BLaER1 (cell line): ENCODE measurements around the gene SIAH2.
"Not testable (repeated sequence)": the region's sequence is repeated elsewhere in the genome, so short reads cannot be mapped to it uniquely, and the experiment has no call there.

ENCODE experiments used
- H3K27ac ChIP-seq: shearing (Covaris generic); formaldehyde crosslinking; 2 replicates; pipeline ENCODE4 v1.8.1; 2022
- H3K27me3 ChIP-seq: shearing (Covaris generic); formaldehyde crosslinking; 2 replicates; pipeline ENCODE4 v1.8.1; 2022
- H3K36me3 ChIP-seq: shearing (Covaris generic); formaldehyde crosslinking; 2 replicates; pipeline ENCODE4 v1.8.1; 2022
- H3K4me1 ChIP-seq: shearing (Covaris generic); formaldehyde crosslinking; 2 replicates; pipeline ENCODE4 v1.8.1; 2022
- H3K4me2 ChIP-seq: shearing (Covaris generic); formaldehyde crosslinking; 2 replicates; pipeline ENCODE4 v1.8.1; 2022
- H3K4me3 ChIP-seq: shearing (Covaris generic); formaldehyde crosslinking; 2 replicates; pipeline ENCODE4 v1.8.1; 2022
- H3K9ac ChIP-seq: shearing (Covaris generic); formaldehyde crosslinking; 2 replicates; pipeline ENCODE4 v1.8.1; 2022
- H3K9me3 ChIP-seq: shearing (Covaris generic); formaldehyde crosslinking; 2 replicates; pipeline ENCODE4 v1.8.1; 2022
- H4K20me1 ChIP-seq: shearing (Covaris generic); formaldehyde crosslinking; 2 replicates; pipeline ENCODE4 v1.8.1; 2022
- Cebpa-rat ChIP-seq: shearing (Covaris generic); IDR thresholded peaks from 2 replicates; pipeline ENCODE4 v1.8.1; 2022

SIAH2 gene

GRCh38 chr3:150763122-150763840 is at the start of gene SIAH2:
TSS of gene SIAH2 (minus strand) at chr3:150763169. CDS start at chr3:150762849, 320 bp downstream.
- H3K9me3 ChIP-seq = no peaks in the 10 kb centered on the region
- H3K4me1 ChIP-seq = peaks cover 45% of the 10 kb centered on the region
- peak; percentile 72 for TF ChIP-seq Cebpa-rat
- peaks cover 45% of the 10 kb centered on the region for H4K20me1 ChIP-seq
- H3K9ac ChIP-seq = peak within 1 kb of the TSS; percentile 97
- peak within 1 kb of the TSS; percentile 98 for H3K4me3 ChIP-seq
- H3K4me2 ChIP-seq = peak within 1 kb of the TSS; percentile 92
- no peaks in the 10 kb centered on the region for H3K27me3 ChIP-seq
- peaks cover 14% of the 10 kb centered on the region for H3K36me3 ChIP-seq
- H3K27ac ChIP-seq = peak within 1 kb of the TSS; percentile 97

- no peaks in the 10 kb centered on the region for H4K20me1 ChIP-seq
- no peaks in the 10 kb centered on the region for H3K4me1 ChIP-seq
- H3K4me3 ChIP-seq = no peak overlapping the region
- H3K9me3 ChIP-seq = no peaks in the 10 kb centered on the region
- no peak overlapping the region for H3K27ac ChIP-seq
- no peaks in the 10 kb centered on the region for H3K27me3 ChIP-seq
- TF ChIP-seq Cebpa-rat = no peak
- no peak overlapping the region for H3K9ac ChIP-seq
- no peaks in the 10 kb centered on the region for H3K36me3 ChIP-seq
- H3K4me2 ChIP-seq = no peak overlapping the region
Measured at GRCh38 chr3:150811984-150812383, 49.0 kb upstream of the SIAH2 start.

DNA sequence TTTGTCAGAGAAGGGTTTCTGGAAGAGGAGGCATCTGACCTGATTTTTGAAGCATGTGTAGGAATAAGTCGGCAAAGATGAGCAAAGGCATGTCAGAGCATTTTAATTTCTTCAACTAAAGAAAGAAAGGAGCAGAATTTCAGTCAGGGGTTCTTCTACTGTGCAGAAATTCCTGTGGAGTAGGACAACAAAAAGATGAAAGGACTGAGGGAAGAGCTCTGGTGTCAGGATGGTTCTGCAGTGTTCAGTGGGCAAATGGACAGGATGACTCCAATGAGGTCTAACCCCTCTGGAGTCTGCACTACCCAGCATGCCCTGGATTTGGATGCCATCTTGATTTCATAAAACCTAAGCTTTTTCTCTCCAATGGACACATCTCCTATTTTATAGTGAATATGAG is 47.7 kb upstream of the SIAH2 start:
- no peak overlapping the region for H3K27ac ChIP-seq
- no peak for TF ChIP-seq Cebpa-rat
- no peaks in the 10 kb centered on the region for H3K36me3 ChIP-seq
- no peaks in the 10 kb centered on the region for H3K9me3 ChIP-seq
- H3K4me2 ChIP-seq = no peak overlapping the region
- H3K9ac ChIP-seq = no peak overlapping the region
- H3K4me3 ChIP-seq = no peak overlapping the region
- H4K20me1 ChIP-seq = no peaks in the 10 kb centered on the region
- H3K4me1 ChIP-seq = no peaks in the 10 kb centered on the region
- no peaks in the 10 kb centered on the region for H3K27me3 ChIP-seq

DNA sequence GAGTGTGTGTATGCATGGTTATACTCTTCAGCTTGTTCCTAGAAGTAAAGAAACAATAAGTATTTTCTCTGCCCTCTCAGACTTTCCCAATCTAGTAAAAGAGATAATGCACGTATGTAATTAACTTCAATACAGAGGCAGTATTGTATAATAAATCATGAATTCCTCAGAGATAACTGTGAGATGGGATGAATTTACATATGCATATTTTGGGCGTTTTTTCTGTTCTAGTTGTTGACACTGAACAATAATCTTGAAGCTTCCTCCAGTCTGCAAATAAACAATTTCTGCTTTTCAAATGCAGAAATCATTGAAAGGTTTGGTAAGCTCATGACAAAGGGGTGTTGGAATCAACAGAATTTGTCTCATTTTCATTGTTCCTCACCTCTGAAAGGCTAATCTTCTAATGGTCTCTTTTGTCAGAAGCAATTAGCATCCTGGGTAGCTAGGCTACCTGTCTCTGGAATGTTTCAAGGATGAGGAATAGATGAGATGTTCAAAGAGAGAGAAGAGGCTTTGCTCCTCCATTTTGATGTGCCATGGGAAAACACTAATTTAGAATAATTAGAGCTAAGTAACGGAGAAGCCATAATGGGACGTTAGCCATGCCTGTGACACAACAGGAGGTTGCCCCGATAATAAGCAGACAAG is 43.3 kb upstream of the SIAH2 start:
- H3K4me3 ChIP-seq = no peak overlapping the region
- H3K27me3 ChIP-seq = no peaks in the 10 kb centered on the region
- H3K4me2 ChIP-seq = no peak overlapping the region
- H3K9me3 ChIP-seq = no peaks in the 10 kb centered on the region
- H3K4me1 ChIP-seq = no peaks in the 10 kb centered on the region
- H3K27ac ChIP-seq = no peak overlapping the region
- H3K36me3 ChIP-seq = no peaks in the 10 kb centered on the region
- H3K9ac ChIP-seq = no peak overlapping the region
- H4K20me1 ChIP-seq = no peaks in the 10 kb centered on the region
- no peak for TF ChIP-seq Cebpa-rat

DNA sequence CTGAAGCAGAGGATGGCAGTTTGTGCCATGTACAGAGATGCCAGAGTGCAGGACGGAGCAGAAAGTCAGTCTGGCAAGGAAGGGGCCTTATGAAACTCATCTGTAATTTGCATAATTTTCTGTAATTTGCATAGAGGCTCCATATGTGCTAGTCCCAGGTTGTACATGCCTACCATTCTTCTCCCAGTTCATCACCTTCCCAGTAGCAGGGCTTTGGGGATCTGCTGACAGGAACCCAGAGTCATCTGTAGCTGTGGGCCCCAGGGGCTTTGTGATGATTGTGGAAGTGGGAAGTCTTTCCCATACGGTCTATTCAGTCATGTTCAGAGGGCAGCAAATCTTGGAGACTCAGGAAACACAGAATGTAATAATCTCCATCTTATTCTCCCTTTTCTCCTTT is 42.4 kb upstream of the SIAH2 start:
- no peak overlapping the region for H3K9ac ChIP-seq
- no peaks in the 10 kb centered on the region for H3K9me3 ChIP-seq
- no peak overlapping the region for H3K4me2 ChIP-seq
- H3K4me1 ChIP-seq = no peaks in the 10 kb centered on the region
- no peak overlapping the region for H3K27ac ChIP-seq
- no peaks in the 10 kb centered on the region for H3K27me3 ChIP-seq
- no peak overlapping the region for H3K4me3 ChIP-seq
- no peaks in the 10 kb centered on the region for H4K20me1 ChIP-seq
- TF ChIP-seq Cebpa-rat = no peak
- no peaks in the 10 kb centered on the region for H3K36me3 ChIP-seq

DNA sequence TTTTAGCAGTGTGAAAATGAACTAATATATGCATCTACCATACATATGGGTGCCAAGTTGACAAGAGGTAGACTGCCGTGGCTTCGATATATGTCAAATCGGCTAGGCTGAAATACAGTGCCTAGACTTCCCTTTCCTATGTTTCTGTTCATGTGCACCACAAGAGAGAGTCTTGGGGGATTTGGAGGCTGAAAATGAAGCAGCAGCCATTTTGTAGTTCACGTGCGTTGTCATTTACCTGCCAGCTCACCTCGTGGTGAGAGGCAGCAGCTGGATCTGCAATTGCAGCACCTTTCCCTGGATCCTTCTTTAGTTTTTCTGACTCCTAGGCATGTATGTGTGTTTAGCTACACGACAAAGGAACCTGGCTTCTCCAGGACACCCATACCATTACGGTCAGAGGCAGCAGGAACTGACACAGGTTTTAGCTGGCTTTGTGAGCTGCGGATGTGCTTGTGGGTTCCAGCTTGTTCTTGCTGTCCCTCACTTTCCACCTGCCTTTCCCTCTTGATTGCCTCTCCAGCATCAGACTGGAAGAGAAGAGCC is 40.5 kb upstream of the SIAH2 start:
- no peak overlapping the region for H3K27ac ChIP-seq
- no peak overlapping the region for H3K9ac ChIP-seq
- no peak overlapping the region for H3K4me2 ChIP-seq
- H3K9me3 ChIP-seq = no peaks in the 10 kb centered on the region
- no peak for TF ChIP-seq Cebpa-rat
- no peak overlapping the region for H3K4me3 ChIP-seq
- H3K36me3 ChIP-seq = no peaks in the 10 kb centered on the region
- no peaks in the 10 kb centered on the region for H3K27me3 ChIP-seq
- H3K4me1 ChIP-seq = peaks cover 3% of the 10 kb centered on the region
- no peaks in the 10 kb centered on the region for H4K20me1 ChIP-seq

DNA sequence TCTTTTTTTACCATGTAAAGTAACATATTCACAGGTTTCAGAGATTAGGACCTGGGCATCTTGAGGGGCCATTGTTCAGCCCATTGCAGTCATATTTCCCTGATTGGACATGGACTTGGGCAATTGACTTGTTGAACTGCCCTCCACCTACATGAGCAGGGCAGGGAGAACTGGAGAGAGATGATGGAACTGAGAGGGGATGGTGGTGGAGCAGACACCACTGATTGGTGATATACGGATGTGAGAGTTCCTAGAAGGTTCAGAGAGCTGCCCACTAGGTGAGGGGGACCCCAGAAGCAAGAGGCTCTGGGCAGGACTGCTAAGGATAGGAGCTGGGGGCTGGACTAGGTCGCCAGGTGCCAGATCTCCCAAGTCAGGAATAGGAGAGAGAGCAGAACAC is 37.8 kb upstream of the SIAH2 start:
- H3K27me3 ChIP-seq = no peaks in the 10 kb centered on the region
- no peak overlapping the region for H3K27ac ChIP-seq
- H3K4me3 ChIP-seq = no peak overlapping the region
- no peak overlapping the region for H3K4me2 ChIP-seq
- H3K4me1 ChIP-seq = peaks cover 11% of the 10 kb centered on the region
- no peak overlapping the region for H3K9ac ChIP-seq
- H3K9me3 ChIP-seq = no peaks in the 10 kb centered on the region
- no peaks in the 10 kb centered on the region for H4K20me1 ChIP-seq
- H3K36me3 ChIP-seq = no peaks in the 10 kb centered on the region
- TF ChIP-seq Cebpa-rat = no peak

- Histone ChIP-seq H3K9ac (0 out of 2 replicates have a peak overlapping the region, but pooled peaks have one; percentile 7), H3K4me2 (peak overlapping the region; percentile 64)
Measured at GRCh38 chr3:150798122-150798618, 35.2 kb upstream of the SIAH2 start.

GRCh38 chr3:150797155-150797554 is 34.2 kb upstream of the SIAH2 start:
- Histone ChIP-seq H3K4me1 (peaks cover 11% of the 10 kb centered on the region), H3K9ac (no peak overlapping the region), H3K4me2 (no peak overlapping the region), H3K27me3 (no peaks in the 10 kb centered on the region), H3K4me3 (no peak overlapping the region), H3K27ac (no peak overlapping the region), H3K9me3 (no peaks in the 10 kb centered on the region), H3K36me3 (no peaks in the 10 kb centered on the region), H4K20me1 (no peaks in the 10 kb centered on the region)
- no peak for TF ChIP-seq Cebpa-rat

More at GRCh38 chr3:150798122-150798618, 35.2 kb upstream of the SIAH2 start:
- Histone ChIP-seq H3K4me3 (no peak overlapping the region), H3K27me3 (no peaks in the 10 kb centered on the region), H3K36me3 (no peaks in the 10 kb centered on the region), H3K9me3 (no peaks in the 10 kb centered on the region), H4K20me1 (no peaks in the 10 kb centered on the region), H3K27ac (no peak overlapping the region; the same call in 1 of the 2 replicates), H3K4me1 (peaks cover 11% of the 10 kb centered on the region)
- no peak; the same call in 1 of the 2 replicates for TF ChIP-seq Cebpa-rat

DNA sequence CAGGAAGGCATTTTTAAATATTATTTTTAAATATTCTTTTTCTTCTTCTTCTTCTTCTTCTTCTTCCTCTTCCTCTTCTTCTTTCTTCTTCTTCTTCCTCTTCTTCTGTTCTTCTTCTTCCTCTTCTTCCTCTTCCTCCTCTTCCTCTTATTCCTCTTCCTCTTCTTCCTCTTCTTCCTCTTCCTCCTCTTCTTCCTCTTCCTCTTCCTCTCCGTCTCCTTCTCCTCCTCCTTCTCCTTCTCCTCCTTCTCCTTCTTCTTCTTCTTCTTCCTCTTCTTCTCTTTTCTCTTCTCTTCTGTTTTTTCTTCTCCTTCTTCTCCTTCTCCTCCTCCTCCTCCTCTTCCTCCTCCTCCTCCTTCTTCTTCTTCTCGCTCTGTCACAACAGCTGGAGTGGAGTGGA is 33.6 kb upstream of the SIAH2 start:
- H3K4me1 ChIP-seq = peaks cover 11% of the 10 kb centered on the region
- H3K9me3 ChIP-seq, H3K4me2 ChIP-seq, H3K27ac ChIP-seq, H3K4me3 ChIP-seq, H3K9ac ChIP-seq, H3K27me3 ChIP-seq, H3K36me3 ChIP-seq, H4K20me1 ChIP-seq: not testable (repeated sequence)
